ENCODE results near the gene ZNF750.

Gene ZNF750

DNA sequence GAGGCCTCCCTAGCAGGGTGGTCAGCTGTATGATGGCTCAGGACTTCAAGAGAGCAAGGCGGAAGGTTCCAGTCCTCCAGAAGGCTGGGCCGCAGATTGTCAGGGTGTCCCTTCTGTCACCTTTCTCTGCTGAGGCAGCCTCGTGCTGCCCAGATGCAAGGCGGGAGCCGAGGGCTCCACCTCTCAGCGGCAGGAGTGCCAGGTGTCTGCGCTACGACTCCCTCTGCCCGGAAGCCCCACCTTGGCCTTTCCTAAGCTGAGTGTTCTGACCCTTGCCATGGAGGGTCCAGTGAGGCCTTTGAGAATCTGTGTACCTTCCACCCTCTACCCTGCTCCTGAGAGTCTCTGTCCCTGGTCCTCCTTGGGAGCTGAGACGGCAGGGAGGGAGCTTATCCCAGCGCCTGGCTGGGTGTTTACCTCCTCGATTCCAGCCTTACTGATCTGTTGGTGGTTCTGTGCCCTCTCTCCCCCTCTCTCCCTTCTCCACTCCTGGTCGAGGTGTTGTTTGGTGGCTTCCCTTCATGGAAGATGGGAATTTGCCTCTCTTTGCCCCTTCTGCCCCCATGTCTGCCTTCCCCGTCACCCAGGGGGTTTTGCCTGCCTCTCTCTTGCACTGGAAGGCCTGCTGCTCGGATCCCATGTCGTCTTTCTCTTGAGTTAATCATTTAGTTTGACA lies 2.2 kb upstream of the ZNF750 start:
- DNase-seq, result no peak

DNA sequence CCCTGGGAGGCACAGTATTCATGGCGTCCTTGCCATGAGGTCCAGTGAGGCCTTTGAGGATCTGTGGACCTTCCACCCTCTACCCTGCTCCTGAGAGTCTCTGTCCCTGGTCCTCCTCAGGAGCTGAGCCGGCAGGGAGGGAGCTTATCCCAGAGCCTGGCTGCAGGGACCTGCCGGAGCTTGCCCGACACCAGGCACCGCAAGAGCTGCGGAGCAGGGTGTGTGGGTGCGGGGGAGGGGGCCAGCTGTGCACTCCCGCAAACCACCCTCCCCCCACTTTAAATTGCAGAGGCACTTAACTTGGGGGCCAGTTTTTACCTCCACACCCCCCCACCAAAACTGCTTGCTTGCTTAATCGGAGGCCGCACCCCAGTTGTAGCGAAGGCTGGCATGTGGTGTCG lies 609 bp upstream of the ZNF750 start:
- DNase-seq, result no peak
- TF ChIP-seq POLR2A (IDR thresholded peaks at IDR 0.05; ENCODE audit: low read length), result no peak
- no peak for TF ChIP-seq GATA1 (IDR thresholded peaks at IDR 0.05; ENCODE audit: low read depth, low read length)

More for the DNA sequence above, 2.2 kb upstream of the ZNF750 start:
- TF ChIP-seq POLR2A (IDR thresholded peaks at IDR 0.05; ENCODE audit: low read length), result no peak
- no peak for TF ChIP-seq GATA1 (IDR thresholded peaks at IDR 0.05; ENCODE audit: low read depth, low read length)

DNA sequence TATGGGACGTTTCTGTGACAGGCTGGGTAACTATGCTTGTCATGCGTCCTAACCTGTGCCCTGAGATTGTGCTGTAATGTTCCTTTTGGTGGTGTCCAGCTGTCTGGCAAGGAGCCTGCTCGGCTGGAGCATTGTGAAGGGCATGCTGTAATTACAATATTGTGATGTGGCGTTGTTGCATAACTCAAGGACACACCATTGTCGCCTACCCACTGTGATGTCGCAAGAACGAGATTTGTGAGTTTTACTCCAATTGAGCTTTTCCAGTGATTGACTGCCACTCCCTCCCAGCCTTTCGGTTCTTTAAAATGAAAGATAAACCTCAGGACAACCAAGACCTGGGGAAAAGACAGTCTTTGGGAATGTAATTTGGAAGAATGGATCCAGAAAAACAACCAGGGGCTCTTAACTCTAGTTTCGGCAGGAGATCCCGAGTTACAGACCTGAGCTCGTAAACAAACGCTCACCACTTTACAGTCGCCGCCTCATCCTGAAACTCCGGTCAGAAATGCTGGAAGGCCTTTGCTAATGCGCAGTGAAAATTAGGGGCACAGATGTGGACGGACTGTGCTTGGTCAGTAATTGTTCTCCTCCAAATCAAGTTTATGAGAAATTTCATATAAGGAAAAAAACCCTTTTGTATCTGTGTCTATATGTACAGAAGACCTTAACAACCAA lies 1.3 kb downstream of the ZNF750 start:
- no peak for TF ChIP-seq GATA1 (IDR thresholded peaks at IDR 0.05; ENCODE audit: low read depth, low read length)
- TF ChIP-seq POLR2A (IDR thresholded peaks at IDR 0.05; ENCODE audit: low read length), result no peak
- no peak for DNase-seq

DNA sequence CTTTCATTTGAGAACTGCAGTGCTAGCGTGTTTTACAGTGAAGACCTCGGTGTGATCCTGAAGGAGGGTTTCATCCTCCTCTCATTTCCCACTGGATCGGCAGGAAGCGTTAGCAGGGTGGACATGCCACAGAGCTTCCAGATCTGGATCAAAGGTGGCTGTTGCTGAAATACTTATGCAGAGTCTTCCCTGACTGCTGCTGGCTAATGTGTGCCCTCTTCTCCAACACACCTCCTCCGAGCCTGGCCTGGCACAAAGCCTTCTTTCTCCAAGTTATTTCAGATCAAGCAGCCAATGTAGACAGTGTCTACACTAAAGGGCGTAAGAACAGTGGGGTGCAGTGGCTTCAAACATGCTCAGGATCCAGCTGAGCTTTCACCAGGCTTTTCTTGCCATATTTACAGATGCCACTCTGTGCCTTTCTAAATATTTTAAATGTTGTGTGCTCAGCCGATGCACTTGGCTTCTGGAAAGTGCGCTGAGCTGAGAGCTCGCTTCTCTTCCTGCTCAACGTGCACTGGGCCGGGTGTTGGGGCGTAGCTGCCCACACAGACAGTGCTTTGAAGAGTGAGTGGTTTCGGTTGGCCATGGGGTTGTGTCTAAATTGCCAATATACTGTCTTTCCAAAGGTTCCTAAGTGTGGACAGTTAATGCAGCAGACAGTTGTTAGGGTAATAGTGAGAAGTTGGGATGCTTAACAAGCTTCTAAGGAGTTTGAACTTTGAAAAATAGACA lies 2.1 kb downstream of the ZNF750 start:
- no peak for DNase-seq
- no peak for TF ChIP-seq GATA1 (IDR thresholded peaks at IDR 0.05; ENCODE audit: low read depth, low read length)
- no peak for TF ChIP-seq POLR2A (IDR thresholded peaks at IDR 0.05; ENCODE audit: low read length)

DNA sequence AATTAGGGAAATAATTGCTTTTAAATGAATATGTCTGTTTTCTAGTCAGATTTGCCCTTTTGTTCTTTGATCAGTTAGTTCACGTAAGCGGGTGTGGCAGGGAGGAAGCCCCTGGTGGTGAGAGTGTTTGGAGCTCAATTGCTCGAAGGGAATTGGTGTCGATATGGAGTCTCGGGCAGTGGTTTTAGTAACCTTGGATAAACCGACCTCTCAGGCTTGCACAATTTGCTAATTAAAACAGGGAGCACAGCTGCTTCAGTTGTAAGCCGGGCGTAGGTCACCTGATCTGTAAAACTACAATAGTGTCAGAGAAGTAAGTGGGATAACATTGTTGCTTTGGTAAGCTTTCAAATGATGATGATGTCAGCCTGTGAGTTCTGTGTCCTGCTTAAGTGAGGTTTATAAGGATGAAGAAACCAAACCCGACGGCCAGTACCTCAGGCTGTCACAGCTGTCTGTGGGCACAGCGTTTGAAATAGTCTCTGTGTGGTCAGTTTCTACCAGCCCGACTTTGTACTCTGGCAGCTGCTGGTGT lies 2.9 kb downstream of the ZNF750 start:
- no peak for DNase-seq
- TF ChIP-seq POLR2A (IDR thresholded peaks at IDR 0.05; ENCODE audit: low read length) (no peak), GATA1 (IDR thresholded peaks at IDR 0.05; ENCODE audit: low read depth, low read length) (no peak)

DNA sequence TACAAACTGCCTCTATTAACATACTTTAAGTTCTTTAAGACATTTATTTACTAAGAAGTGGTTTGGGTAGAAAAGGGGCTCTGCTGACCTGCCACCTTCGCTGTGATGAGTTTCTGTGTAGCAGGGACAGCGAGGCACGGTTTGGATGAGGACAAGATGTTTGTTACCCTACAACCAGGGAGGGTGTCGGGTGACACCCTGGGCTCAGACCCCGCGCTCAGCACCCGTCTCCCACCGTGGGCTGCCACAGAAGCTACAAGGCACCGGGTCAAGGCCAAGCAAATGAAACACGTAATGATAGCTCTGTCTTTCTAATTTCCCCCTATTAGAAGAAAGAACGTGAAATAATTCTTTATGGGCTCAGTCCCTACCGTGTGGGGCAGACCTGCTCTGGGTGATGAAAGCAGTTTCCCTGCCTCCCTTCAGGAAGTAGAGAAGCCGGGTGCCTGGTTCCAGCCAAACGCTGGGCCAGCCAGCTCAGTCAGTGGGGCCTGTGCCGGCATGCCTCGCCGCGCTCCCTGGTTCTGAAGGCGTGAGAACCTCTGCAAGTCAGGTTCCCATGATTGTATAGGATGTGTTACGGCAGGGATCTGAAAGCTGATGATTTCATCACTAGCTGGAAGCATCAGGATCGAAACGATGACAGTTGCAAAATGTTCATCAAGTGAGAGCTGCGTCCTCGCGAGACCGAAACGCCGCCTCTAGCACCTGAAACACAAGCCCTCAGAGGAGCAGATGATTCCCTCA lies 3.9 kb downstream of the ZNF750 start:
- no peak for DNase-seq
- TF ChIP-seq POLR2A (IDR thresholded peaks at IDR 0.05; ENCODE audit: low read length), result no peak
- TF ChIP-seq GATA1 (IDR thresholded peaks at IDR 0.05; ENCODE audit: low read depth, low read length), result no peak

DNA sequence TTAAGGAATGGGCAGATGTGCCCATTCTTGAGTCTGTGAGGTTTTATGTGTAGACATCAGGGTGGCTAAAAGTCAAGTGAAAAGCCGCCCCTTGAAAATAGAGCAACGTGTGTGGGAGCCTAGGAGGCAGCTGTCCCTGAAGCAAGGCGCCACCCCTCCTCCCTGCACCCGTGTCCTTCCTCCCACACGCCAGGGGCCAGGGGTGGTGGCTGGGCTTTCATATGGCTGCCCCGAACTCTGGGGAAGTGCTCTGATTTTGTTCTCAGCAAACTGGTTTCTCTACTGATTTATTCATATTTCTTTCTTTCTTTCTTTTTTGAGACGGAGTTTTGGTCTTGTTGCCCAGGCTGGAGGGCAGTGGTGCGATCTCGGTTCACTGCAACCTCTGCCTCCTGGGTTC lies 4.7 kb downstream of the ZNF750 start:
- no peak for DNase-seq
- TF ChIP-seq GATA1 (IDR thresholded peaks at IDR 0.05; ENCODE audit: low read depth, low read length) (no peak), POLR2A (IDR thresholded peaks at IDR 0.05; ENCODE audit: low read length) (no peak)

DNA sequence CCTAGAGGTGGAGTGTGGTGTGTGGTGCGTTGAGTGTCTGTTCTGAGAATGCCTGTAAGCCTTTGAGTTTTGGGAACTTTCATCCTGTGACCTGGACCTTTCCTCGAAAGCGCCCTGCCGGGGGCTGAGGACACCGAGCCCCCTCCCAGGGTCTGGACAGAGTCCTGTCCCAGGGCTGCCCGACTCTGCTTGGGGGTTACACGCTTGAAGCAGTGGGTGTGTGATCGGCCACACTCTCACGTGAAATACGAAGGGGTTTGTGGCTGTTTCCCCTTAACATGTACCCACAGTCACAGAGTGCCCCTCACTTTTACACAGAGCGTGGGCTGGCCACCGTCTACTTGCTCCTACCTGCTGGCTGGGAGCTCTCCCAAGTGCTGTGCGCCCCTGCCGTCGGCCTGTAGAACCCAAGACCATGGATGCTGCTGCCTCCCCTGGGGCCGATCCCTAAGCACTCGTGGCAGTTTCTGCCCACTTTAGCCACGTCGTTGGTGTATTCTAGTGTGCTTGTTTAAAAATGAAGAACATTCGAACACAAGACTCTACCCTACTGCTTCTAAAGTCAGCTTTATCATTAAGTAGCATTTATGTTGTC lies 6.8 kb downstream of the ZNF750 start:
- DNase-seq, result no peak
- no peak for TF ChIP-seq POLR2A (IDR thresholded peaks at IDR 0.05; ENCODE audit: low read length)
- TF ChIP-seq GATA1 (IDR thresholded peaks at IDR 0.05; ENCODE audit: low read depth, low read length), result no peak

DNA sequence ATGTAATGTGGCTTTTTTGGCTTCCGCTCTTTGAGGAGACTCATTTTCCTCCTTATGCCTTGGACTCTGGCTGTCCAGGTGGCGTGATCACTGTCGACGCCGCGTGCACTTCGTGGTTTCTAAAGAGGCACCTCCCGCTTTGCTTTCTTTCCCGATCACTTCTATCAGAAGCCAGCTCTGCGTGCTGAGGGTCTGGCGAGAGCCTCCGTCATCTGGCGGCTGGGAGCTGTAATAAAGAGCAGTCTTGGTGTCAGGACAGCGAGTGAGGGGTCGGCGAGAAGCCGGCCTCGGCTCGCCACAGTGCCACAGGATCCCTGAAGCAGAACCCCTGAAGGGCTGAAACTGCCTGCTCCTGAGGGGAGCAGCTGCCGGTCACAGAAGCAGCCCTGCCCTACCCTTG lies 7.4 kb downstream of the ZNF750 start:
- no peak for DNase-seq
- TF ChIP-seq POLR2A (IDR thresholded peaks at IDR 0.05; ENCODE audit: low read length) (no peak), GATA1 (IDR thresholded peaks at IDR 0.05; ENCODE audit: low read depth, low read length) (no peak)

DNA sequence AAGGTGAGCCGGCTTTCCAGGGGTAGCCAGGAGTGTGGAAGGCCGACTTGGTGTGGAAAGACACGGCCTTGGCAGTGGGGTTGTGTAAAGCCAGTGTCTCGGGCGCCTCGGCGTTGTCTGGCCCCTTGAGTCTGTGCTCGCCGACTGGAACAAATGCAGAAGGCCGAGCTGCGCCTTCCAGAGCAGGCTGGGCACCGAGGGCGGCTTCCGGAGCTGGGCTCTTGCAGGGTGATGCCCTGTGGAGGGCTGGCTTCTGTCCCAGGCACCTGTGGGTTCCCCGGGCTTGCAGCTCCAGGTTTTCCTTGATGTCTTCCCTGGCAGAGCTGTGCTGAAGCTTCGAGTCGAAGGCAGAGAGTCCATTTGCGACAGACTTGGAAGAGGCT lies 8.0 kb downstream of the ZNF750 start:
- no peak for DNase-seq
- no peak for TF ChIP-seq GATA1 (IDR thresholded peaks at IDR 0.05; ENCODE audit: low read depth, low read length)

DNA sequence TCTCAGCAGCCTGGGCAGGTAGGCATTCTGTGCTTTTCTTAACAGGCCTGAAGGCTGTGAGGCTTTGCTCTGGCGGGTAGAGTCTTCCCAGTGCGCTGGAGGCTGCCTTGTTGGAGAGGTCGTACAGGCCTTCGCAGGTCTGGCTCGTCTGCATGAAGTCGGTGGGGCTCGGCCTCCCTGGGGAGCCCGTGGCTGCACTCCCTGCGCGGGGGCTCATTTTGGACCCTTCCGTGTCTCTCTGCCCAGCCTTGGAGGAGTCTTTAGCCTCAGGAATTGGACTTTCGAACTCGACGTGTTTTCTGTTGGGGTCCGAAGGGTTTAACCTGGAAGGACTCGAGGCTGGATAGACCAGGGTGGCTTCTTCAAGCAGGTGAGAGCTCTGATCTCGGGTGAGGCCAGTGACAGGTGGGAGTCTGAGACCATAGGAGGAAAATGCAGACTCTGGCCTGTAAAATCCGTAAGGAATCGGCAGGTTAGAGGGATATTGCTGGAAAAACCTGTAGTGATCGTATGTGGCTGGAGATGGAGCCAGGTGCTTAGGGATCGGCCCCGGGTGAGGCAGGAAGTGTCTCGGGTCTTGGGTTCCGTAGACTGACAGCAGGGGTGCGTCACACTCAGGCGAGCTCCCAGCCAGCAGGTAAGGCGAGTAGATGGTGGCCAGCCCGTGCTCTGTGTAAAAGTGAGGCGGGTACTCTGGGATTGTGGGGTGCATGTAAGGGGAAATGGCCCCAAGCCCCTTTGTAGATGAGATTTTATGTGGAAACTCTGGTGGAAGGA lies 8.6 kb downstream of the ZNF750 start:
- DNase-seq, result no peak
- TF ChIP-seq GATA1 (IDR thresholded peaks at IDR 0.05; ENCODE audit: low read depth, low read length), result no peak
- TF ChIP-seq POLR2A (IDR thresholded peaks at IDR 0.05; ENCODE audit: low read length), result no peak

DNA sequence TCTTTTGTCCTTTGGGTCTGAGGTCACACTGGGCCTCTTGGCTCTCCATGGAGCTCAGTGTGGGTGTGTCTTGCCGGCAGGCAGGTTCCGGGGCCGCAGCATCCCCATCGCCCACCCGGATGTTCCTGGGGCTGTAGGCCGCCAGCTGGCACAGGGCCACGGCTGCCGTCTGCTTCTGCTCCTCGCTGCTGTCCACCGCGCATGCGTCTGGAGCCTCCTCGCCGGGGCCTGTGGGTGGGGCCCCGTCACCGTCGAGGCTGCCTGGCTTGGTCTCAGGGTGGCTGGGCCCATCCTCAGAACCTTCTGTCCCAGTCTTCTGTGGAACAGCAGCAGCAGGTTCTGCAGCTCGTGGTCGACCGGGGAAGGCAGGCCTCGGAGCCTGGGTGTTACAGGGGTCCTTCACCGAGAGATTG lies 9.6 kb downstream of the ZNF750 start:
- TF ChIP-seq GATA1 (IDR thresholded peaks at IDR 0.05; ENCODE audit: low read depth, low read length) (no peak), POLR2A (IDR thresholded peaks at IDR 0.05; ENCODE audit: low read length) (no peak)
- DNase-seq, result no peak
